Gastroesophageal sphincter (tissue), 4 donors: ENCODE data around the gene TCEAL5. TPM values are rescaled to one million over a fixed set of nuclear protein-coding genes. Genes with fewer than 3 reads are reported as not detected.
"Not testable (repeated sequence)": the region's sequence is repeated elsewhere in the genome, so short reads cannot be mapped to it uniquely, and the experiment has no call there.

Experiments
- ATAC-seq: fragments of 150-250 bp; one replicate; pipeline ENCODE4 v1.9.1; 2016; ENCODE audit warnings: mild to moderate bottlenecking, moderate library complexity
- H3K27ac ChIP-seq, 4 donors: fragments of 200-600 bp; sonication (generic) in 3 of 4; 1 replicate in 3 of 4; 2 replicates in 1 of 4; pipeline ENCODE4 v1.5.1; 2016 to 2019
- H3K27me3 ChIP-seq: fragments of 200-600 bp; sonication (generic); one replicate; pipeline ENCODE4 v1.5.1; 2019
- H3K36me3 ChIP-seq, 2 donors: fragments of 200-600 bp; sonication (generic); one replicate each; pipeline ENCODE4 v1.5.1; 2019; ENCODE audit warnings: control low read depth in 1 of 2
- H3K4me1 ChIP-seq, 3 donors: fragments of 200-600 bp; sonication (generic); 1 replicate in 2 of 3; 2 replicates in 1 of 3; pipeline ENCODE4 v1.5.1; 2016 to 2019; ENCODE audit warnings: control low read depth in 2 of 3
- H3K4me3 ChIP-seq, 2 donors: fragments of 200-600 bp; sonication (generic); one replicate each; pipeline ENCODE4 v1.5.1; 2019; ENCODE audit warnings: mild to moderate bottlenecking in 1 of 2, moderate library complexity in 1 of 2
- H3K9me3 ChIP-seq, 3 donors: fragments of 200-600 bp; sonication (generic); one replicate each; pipeline ENCODE4 v1.5.1; 2017 to 2019; ENCODE audit warnings: control low read depth in 2 of 3
- EP300 ChIP-seq: sonication (generic); formaldehyde crosslinking; IDR thresholded peaks from one replicate; pipeline ENCODE4 v1.6.1; 2017; ENCODE audit warnings: antibody characterized with exemption, mild to moderate bottlenecking
- POLR2A ChIP-seq, 2 donors: fragments of 450-650 bp; IDR thresholded peaks; one replicate each; pipeline ENCODE4 v1.6.1; 2017; ENCODE audit warnings: antibody characterized with exemption in 2 of 2, mild to moderate bottlenecking in 2 of 2, moderate library complexity in 1 of 2
- POLR2AphosphoS5 ChIP-seq: sonication (generic); formaldehyde crosslinking; IDR thresholded peaks from one replicate; pipeline ENCODE4 v1.6.1; 2017; ENCODE audit warnings: antibody characterized with exemption
- WGBS, 2 donors: methylation state at CpG; one replicate each; pipeline ENCODE4 v1.1.5; 2018; ENCODE audit warnings: low coverage in 1 of 2; 5-methylcytosine and 5-hydroxymethylcytosine counted together
- total RNA-seq, 4 donors: library from RNA; depleted of rRNA; stranded (reverse); fragments of >200 nt; gene quantifications; one replicate each; pipeline ENCODE4 v1.1.0, GENCODE V29; 2016
- TF ChIP-seq, protein P1 (sequence below), 4 experiments: fragments of 200-600 bp in 2 of 4; fragments of 450-650 bp in 2 of 4; sonication (generic) in 1 of 4; IDR thresholded peaks; one replicate each; pipeline ENCODE4 v1.5.1; 2017 to 2019; ENCODE audit warnings: antibody characterized with exemption in 4 of 4, mild to moderate bottlenecking in 2 of 4, moderate library complexity in 2 of 4

Gene TCEAL5
- total RNA-seq, 4 donors from 2014 or later: 0.54 to 0.92 TPM; not detected in 2

DNA sequence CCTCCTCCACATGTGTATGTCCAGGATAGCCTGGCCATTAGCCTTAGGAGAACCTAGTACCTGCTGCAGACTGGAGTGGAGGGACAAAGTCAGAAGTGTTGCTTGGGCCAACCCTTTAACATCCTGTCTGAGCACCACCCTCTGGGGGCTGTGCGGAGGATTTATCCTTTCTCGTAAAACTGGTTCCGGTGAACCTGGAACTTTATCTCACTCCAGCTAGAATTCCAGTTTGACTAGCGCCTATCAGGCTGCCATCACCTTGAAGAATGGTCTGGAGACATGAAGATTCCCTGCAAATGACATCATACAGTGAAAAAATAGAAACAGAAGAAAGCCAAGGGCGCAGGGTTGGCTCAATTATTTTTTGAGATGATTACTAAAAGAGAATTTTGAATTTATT is 25.6 kb downstream of the TCEAL5 start:
- Histone ChIP-seq H3K9me3 (no peaks in the 10 kb centered on the region), H3K27ac (no peak overlapping the region), H3K36me3 (no peaks in the 10 kb centered on the region), H3K4me1 (peaks cover 0 to 15% (median 0%) of the 10 kb centered on the region in 3 donors), H3K27me3 (no peaks in the 10 kb centered on the region), H3K4me3 (no peak overlapping the region)
- no peak for ATAC-seq
- 38 to 67% methylated on average over 1 to 4 of the region's 5 CpGs for WGBS, 2 donors
- TF ChIP-seq EP300 (no peak), POLR2A (IDR thresholded peaks at IDR 0.05) (no peak), POLR2AphosphoS5 (no peak)
- TF ChIP-seq, protein P1, sequence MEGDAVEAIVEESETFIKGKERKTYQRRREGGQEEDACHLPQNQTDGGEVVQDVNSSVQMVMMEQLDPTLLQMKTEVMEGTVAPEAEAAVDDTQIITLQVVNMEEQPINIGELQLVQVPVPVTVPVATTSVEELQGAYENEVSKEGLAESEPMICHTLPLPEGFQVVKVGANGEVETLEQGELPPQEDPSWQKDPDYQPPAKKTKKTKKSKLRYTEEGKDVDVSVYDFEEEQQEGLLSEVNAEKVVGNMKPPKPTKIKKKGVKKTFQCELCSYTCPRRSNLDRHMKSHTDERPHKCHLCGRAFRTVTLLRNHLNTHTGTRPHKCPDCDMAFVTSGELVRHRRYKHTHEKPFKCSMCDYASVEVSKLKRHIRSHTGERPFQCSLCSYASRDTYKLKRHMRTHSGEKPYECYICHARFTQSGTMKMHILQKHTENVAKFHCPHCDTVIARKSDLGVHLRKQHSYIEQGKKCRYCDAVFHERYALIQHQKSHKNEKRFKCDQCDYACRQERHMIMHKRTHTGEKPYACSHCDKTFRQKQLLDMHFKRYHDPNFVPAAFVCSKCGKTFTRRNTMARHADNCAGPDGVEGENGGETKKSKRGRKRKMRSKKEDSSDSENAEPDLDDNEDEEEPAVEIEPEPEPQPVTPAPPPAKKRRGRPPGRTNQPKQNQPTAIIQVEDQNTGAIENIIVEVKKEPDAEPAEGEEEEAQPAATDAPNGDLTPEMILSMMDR (IDR thresholded peaks at IDR 0.05): no peak

DNA sequence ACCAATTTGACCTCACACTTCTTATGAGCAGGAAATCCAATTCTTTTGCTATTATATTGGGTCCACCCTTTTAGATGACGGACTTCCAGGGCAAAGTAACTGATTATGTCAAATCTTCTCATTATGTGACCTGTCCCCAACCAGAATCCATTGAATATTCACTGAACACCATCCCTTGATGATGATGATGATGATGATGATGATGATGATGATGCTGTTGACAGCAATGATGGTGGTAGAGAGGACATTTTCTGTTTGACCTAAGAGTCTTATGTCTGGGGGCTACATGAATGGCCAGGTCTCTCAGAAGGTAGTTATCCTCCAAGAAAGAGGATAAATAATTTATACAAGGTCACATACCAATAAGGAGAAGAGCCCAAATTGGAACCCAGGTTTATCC is 26.7 kb downstream of the TCEAL5 start:
- TF ChIP-seq POLR2A (IDR thresholded peaks at IDR 0.05): no peak
- no peak for TF ChIP-seq POLR2AphosphoS5
- TF ChIP-seq EP300: no peak
- TF ChIP-seq, protein P1 (IDR thresholded peaks at IDR 0.05): no peak
- 100% methylated on average over 1 of the region's 1 CpG for WGBS, 2 donors
- ATAC-seq: no peak
- no peak overlapping the region for H3K27ac ChIP-seq
- no peaks in the 10 kb centered on the region for H3K36me3 ChIP-seq
- H3K27me3 ChIP-seq: no peaks in the 10 kb centered on the region
- no peaks in the 10 kb centered on the region for H3K9me3 ChIP-seq
- H3K4me3 ChIP-seq: no peak overlapping the region
- peaks cover 0 to 15% (median 0%) of the 10 kb centered on the region in 3 donors for H3K4me1 ChIP-seq

- Histone ChIP-seq H3K9me3 (no peaks in the 10 kb centered on the region), H3K27ac (no peak overlapping the region), H3K4me1 (peaks cover 0 to 14% (median 0%) of the 10 kb centered on the region in 3 donors), H3K36me3 (no peaks in the 10 kb centered on the region), H3K4me3 (no peak overlapping the region), H3K27me3 (no peaks in the 10 kb centered on the region)
- ATAC-seq: no peak
- no peak for TF ChIP-seq POLR2A (IDR thresholded peaks at IDR 0.05)
- TF ChIP-seq, protein P1 (IDR thresholded peaks at IDR 0.05): peak in 3 of 4 experiments; percentile 17 to 44 (median 19)
- no peak for TF ChIP-seq POLR2AphosphoS5
- no peak for TF ChIP-seq EP300
Observed at GRCh38 chrX:103248553-103248952, 28.0 kb downstream of the TCEAL5 start.

GRCh38 chrX:103240155-103240554 is 36.4 kb downstream of the TCEAL5 start:
- no peaks in the 10 kb centered on the region for H3K9me3 ChIP-seq
- no peaks in the 10 kb centered on the region for H3K4me1 ChIP-seq
- ATAC-seq: no peak
- H3K27me3 ChIP-seq: no peaks in the 10 kb centered on the region
- no peaks in the 10 kb centered on the region for H3K36me3 ChIP-seq
- no peak overlapping the region for H3K4me3 ChIP-seq
- TF ChIP-seq POLR2AphosphoS5: no peak
- TF ChIP-seq POLR2A (IDR thresholded peaks at IDR 0.05): no peak
- no peak for TF ChIP-seq EP300
- TF ChIP-seq, protein P1 (IDR thresholded peaks at IDR 0.05): no peak
- no peak overlapping the region for H3K27ac ChIP-seq

DNA sequence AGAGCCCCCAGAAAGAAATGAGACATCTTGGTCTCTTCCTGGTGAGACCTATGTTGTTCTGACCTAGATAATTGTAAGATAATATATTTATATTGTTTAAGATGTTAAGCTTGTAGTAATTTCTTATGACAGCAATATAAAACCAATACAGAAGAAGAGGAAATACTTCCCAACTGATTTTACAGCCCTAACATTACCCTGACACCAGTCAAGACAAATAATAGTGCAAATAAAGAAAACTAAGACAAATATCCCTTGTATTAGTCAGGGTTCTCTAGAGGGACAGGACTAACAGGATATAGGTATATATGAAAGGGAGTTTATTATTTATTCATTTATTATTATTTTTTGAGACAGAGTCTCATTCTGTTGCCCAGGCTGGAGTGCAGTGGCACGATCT is 40.3 kb downstream of the TCEAL5 start:
- ATAC-seq: no peak
- no peaks in the 10 kb centered on the region for H3K36me3 ChIP-seq
- no peaks in the 10 kb centered on the region for H3K4me1 ChIP-seq
- no peaks in the 10 kb centered on the region for H3K27me3 ChIP-seq
- 73 to 100% methylated on average over 1 of the region's 1 CpG for WGBS, 2 donors
- H3K4me3 ChIP-seq: no peak overlapping the region
- TF ChIP-seq POLR2AphosphoS5 (no peak), EP300 (no peak), POLR2A (IDR thresholded peaks at IDR 0.05) (no peak)
- TF ChIP-seq, protein P1 (IDR thresholded peaks at IDR 0.05): no peak
- no peak overlapping the region for H3K27ac ChIP-seq
- H3K9me3 ChIP-seq: no peaks in the 10 kb centered on the region

DNA sequence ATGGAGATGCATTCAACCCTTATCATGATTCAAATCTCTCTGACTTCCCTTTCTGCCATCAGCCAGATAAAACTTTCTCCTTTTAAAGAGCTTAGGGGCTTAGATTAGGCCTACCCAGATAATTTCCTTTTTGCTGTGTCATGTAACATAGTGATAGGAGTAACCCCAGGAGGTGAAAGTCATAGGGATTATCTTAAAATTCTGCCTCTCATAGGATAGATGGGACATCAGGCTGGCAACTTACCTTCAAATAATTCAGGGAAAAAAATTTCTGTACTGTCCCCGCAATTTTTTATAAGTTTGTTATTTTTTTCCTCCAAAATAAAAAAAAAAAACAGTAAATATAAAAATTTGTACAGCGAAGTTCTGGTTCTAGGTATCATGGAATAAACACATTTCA is 40.9 kb downstream of the TCEAL5 start:
- H3K27me3 ChIP-seq, H3K36me3 ChIP-seq, ATAC-seq, H3K4me3 ChIP-seq, H3K27ac ChIP-seq, H3K9me3 ChIP-seq, H3K4me1 ChIP-seq: not testable (repeated sequence)
- 63 to 73% methylated on average over 2 of the region's 2 CpGs for WGBS, 2 donors
